HG02588 (cell line): ENCODE measurements around the gene KRT5.

Source experiments
- ATAC-seq: cut with Tn5 transposase; IDR thresholded peaks from one replicate; pipeline ENCODE4 v1.9.1; 2021; ENCODE audit warnings: mild to moderate bottlenecking, moderate library complexity; ENCODE audit not compliant: unreplicated experiment

KRT5 gene

DNA sequence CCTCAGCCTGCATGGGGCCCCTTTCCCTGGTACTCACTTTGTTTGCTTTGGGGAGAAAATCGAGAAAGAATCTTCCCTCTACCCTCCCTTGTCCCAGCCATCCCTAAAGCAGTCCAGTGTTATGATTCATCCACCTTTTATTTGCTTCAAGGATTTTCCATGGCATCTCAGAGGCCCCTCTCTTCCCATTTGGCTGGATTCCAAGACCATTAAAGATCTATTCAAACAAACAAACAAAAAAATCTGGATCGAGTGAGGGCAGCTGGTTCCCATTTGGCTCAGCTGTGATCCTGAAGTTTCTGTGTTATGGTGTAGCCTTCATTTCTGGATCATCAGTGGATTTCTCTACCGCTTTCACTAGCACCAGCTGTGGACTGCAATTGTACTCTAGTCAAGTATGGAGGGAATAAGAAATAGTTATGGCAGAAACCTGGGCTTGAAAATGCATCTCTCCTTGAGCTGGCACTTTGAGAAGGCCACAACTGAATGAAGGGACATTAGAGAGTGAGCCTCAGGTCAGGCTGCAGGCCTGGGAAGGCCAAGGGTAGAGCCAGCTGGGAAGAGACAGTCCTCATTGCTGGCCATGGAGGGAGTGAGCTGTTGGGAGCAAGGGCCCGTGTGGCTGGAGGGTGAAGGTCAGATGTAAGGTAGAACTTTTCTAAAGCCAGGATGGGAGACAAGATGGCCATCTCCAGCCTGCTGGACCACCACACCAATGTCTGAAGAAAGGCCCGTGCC, 19.1 kb upstream of the KRT5 start:
- ATAC-seq: no peak

DNA sequence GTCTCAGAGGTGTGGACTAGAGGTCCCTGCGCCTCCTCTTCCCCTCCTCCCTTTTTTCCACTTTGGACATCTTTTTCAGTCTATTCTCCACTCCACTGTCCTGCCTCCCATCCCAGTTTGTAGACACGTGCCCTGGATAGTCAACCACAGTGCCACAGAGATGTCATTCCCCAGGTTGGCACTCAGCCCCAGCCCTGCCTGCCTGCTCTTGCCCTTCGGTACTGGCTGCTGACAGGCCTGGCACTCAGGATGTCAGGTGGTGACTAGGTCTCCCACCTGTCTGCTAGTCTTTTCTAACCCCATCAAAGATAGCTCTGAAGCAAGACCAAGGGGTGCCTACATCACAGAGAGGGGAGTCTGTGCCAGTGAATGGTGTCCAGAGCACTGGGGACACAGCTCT, 16.9 kb upstream of the KRT5 start:
- ATAC-seq: no peak

DNA sequence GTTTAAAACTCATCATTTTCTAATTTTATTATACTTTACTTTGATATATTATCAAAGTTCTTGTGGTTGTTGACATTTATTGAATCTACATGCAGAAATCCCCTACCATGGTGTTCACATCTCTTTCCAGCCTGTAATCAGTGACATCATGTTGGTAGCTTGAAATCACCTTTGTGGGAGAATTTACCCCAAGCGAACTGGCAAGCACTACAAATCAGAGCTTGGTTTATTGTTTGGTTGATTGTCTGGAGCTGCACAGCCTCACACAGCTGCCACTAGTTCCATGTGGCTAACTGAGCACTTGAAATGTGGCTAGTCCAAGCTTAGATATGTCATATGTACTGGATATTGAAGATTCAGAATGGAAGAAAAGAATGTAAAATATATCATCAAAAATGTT, 15.4 kb upstream of the KRT5 start:
- ATAC-seq: no peak

DNA sequence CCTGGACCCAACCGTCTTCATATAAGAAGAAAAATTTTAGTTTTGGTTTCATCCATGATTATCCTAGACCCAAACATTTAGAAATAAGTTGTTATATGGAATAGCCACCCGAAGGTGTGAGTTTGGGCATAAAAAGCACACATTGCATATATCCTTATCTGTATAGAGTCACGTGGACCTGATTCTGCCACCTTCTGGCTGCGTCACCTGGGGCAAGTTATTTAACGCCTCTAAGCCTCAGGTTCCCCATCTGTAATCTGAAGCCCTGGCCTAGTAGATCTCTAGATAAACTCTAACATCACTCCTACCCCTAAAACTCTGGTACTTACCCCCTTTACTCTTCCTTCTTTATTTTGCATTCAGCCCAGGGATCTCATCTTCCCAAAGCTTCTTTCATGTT, 14.3 kb upstream of the KRT5 start:
- no peak for ATAC-seq

DNA sequence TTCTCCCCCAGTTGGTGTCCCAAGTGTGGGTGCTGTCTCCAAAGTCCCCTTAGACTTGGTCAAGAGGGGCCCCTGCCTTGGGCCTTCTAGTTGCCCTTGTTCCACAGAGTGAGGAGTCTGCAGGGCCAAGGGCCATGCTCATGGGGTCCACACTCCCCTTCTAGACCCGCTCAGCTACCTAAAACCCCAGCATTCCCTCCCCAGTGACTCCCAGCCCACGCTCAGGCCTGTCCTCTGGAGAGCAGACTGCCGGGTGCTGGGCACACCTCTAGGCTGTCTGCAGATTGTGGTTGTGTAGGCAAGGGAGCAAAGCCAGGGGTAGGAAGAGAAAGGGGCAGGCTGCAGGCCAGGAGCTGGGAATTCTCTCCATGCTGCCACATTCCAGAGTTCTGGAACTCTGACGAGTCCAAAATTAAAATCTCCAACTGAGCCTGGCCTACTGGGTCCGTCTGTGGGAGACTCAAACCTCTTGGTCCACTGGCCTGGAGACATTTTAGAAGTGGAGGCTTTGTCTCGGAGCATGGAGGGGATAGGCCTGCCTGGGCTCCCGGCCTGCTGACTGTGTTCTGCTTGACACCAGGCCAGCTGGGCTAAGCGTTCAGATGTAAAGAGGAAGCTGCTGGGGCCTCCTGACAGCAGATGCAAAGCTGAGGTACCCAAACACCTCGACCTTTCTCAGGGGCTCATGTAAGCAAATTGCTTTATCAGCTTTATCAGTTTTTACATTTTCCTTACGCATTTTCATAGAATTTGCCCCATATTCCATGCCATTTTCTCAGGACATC, 13.7 kb upstream of the KRT5 start:
- no peak for ATAC-seq

DNA sequence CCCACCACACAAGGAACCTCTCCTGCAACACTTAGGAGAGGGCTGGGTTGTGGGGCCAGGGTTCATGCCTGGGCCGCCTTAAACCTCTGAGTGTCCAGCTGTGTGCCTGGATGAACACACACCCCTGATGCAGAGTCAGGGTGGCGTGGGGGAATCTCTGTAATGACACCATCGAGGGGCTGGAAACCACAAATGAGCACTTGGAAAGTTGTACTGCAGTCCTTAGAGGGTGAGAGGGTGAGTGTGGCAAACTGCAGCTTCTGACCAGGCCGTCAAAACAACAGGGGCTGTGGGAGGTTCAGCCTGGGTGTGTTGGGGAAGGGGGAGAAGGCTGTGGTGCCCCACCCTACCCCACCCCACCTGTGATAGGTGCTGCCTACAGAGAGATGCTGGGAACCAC, 12.4 kb upstream of the KRT5 start:
- ATAC-seq: no peak

DNA sequence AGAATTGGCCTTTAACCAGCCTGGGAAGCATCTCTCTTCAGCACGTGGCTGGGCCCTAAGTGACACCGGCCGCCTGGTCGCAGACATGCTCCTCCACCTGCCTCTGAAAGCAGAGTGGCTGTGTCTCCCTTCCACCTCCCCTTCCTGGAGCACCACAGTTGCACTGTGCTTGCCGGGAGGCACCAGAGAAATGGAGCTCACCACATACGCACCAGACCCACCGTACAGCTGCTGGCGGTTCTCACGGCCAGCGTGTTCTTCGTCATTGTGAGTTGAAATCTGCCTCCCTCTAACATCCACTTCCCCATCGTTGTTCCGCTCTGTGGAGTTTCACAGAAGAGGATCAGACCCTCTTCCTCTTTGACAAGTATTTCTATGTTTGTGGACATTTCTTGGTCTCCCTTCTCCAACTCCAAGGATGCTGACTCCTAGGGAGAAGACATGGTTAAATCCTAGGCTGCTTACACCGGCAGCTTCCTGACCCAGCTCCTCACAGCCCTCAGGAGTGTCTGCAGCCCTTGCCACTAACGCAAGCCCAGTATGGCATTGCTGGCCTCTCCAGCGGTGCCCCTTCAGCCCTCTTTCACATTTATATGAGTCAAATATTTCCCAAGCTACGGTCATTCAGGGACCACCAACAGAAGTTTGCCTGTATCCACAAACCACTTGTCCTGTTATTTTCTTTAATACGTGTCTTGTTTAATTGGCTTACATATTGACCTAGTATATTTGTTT, 11.5 kb upstream of the KRT5 start:
- no peak for ATAC-seq

DNA sequence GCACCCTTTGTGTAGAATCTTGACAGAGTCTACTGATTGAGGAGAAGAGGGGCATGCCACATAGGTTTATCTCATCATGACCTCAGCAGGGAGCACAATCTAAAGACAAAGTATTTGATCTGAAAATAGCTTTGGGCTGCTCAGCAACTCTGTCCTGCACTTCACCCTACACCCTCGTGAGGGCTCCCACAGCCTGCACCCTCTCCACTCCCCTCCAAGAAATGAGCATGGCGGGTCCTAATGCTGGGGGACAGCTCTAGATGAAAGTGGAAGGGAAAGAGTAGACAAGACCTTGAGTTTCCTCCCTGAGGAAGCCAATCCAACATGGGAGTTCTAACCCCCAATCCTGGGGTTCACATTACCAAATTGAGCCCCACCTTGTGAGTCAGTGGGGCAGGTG, 10.7 kb upstream of the KRT5 start:
- no peak for ATAC-seq

DNA sequence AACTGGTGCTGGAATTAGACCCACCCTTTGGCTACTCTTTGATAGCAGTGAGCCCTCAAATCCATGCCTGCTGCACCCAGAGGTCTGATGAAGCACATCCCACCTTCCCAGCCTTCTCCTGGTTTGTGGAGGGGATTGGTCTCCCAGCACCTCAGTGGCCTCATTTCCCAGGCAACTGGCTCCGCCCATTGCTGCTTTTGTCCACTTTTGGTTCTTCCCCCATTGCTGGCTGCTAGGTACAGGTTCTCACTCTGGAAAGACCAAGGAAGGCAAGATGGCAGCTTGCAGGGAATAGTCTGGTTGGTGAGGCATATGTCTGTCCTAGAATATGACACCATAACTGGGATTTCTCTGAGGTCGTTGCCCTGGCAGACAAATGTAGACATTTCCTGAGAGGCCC, 10.2 kb upstream of the KRT5 start:
- no peak for ATAC-seq

DNA sequence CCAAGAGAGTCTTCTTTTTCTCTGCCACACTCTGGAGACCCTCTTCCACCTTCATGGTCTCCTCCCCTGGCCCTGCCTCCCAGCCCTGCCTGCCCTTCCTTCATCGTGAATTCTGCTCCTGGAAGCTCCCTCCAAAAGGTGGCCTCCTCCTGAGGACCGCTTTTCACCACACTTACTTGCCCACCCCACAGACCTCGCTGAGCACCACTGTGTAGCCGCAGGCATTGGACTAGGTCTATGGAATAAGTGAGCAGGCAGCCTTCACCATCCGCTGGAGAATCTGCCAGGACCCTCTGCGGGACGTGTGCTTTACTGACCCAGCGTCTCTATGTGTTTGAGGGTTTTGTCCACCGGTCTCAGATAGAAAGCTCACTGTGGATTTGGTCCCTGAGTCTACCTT, 9.7 kb upstream of the KRT5 start:
- ATAC-seq: no peak

DNA sequence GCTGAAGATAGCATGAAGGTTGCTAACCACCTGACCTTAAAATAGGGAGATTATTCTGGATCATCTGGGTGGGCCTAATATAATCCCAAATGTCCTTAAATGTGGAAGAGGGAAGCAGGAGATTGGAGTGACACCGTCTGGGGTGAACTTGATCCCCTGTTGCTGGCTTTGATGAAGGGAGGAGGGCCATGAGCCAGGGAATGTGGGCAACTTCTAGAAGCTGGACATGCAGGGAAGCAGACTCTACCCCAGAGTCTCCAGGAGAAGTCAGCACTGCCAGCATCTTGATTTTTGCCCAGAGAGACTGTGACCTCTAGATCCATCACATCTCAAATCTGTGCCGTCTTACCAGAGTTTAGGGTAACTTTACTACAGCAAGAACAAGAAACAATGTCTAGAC, 9.2 kb upstream of the KRT5 start:
- no peak for ATAC-seq

DNA sequence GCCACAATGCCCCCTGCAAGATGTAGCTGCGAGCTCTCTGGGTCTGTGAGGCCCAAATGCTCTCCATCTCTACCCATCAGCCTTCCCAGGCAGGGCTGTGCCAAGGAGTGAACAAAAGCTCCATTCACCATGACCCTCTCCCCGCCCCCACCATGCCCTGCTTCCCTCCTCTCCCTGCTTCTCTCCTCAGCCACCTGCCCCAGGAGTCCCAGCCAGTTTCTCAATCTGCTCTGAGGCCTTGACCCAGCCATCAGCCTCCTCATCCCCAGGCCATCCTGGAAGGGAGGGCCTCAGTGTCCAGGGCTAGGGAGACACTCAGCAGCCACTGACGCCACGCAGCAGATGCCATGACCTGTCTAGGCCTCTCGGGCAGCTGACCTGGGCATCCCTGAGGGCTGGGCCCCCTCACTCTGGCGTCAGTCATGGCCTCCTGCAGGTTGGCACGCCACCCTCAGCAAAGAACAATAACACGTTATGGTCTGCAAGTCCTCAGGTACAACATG, 8.5 kb upstream of the KRT5 start:
- no peak for ATAC-seq

DNA sequence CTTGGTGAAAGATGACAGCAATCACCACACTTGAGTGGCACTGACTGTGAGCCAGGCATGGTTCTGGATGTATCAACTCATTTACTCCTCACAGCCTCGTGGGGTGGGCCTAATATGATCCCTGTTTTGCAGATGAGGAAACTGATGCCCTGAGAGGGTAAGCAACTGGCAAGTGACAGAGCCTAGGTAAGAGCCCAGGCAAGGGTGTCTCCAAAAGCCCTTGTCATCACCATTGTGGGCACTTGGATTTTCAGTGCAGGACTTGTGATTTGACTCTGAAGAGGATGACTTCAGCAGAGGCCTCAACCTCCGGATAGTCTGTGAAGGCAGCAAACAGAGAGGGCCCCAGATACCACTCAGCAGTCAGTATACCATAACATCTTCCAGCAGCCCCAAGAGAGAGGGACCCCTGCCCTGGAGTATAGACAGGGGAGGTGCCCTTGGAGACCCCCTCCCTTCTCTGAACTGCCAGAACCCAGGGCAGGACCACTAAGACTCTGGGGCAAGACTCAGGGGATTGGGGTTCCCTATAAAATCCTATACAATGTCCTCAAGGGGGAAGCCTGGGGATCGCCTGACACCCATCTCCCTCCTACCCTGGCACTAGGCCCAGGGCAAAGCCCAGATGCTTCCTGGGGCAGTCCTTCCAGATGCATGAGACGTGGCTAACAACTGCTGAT, 7.1 kb upstream of the KRT5 start:
- no peak for ATAC-seq

DNA sequence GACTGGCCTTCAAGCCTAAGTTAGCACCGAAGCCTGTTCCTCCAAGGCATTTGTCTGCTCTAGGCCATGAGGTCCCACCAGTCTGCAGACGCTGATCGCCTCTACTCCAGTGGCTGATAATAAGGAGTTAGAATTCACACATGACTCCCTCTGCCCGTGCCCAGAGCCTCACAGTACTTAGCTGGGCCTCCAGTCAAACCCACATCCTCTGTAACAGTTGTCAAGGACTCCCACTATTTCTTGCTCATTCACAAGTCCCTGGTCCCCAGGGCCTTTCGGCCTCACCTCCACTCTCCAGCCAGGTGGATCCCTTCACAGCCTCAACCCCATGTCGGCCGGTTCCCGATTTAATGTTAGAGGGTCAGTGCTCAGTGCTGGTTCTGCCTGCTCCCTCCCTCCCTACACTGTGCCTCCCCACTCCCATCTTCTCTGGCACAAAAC, 6.3 kb upstream of the KRT5 start:
- no peak for ATAC-seq

DNA sequence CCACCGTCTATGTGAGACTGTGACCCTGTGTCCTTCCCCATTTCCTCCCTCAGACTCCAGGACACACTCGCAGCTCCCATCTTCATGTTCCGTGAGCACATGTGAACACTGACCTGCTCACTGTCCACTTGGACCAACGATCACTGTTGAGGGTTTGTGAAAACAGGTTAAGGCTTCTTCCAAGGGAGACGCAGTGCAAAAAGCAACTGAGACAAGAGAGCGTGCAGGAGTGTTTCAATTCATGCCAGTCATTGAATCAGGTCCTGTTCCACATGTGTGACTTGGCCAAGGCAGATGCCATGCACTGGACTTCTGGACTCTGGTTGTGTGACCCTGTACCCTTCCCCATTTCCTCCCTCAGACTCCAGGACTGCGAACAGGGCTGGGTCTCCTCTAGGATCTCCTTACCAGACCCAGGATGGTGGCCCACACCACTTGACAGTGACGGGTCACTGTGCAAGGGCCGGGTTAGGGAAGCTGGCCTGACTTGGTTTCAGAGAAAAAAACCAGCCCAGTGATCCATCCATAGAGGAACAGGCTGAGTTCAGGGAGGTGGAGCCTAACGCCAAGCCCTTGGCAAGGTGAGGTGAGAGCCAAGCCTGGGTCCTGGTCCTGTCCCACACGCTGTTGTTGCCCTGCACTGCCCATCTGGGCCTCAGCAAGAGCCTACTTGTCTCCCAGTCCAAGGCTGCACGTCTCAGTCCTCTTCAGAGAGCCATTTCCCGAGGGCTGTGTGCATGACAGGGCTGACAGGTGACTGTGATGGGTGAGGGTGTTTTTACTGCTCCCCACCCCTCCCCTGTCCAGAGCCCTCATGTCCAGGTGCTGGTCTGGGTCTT, 5.7 kb upstream of the KRT5 start:
- no peak for ATAC-seq

DNA sequence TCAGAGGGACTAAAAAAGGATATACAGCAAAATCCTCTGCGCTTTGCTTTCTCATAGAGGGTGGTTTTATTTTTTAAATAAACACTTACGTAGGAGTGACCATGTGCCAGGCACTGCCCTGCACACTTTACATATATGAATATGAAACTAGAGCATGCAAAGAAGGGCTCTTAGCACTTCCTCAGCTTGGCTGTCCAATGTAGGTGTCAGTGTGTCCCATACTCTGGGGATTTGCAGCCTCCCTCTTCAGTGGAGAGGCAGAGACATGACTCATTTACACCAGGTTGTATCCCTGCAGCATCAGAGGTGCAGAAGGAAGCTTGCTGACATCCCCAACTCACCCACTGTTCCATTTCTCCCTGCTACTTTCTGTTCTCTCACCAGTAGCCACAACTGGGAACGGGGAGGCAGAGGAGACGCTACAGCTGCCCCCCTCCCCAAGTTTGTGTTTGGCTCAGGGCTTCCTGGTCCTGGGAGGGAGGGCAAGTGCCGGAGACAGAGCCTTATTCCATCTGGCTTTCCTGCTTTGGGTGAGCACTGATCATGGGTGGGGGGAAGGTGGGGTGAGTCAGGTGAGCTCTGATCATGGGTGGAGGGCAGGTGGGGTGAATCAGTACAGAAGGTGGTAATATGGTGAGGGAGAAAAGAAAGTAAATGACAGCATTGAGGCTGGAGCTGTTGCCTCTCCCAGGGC, 4.9 kb upstream of the KRT5 start:
- no peak for ATAC-seq

DNA sequence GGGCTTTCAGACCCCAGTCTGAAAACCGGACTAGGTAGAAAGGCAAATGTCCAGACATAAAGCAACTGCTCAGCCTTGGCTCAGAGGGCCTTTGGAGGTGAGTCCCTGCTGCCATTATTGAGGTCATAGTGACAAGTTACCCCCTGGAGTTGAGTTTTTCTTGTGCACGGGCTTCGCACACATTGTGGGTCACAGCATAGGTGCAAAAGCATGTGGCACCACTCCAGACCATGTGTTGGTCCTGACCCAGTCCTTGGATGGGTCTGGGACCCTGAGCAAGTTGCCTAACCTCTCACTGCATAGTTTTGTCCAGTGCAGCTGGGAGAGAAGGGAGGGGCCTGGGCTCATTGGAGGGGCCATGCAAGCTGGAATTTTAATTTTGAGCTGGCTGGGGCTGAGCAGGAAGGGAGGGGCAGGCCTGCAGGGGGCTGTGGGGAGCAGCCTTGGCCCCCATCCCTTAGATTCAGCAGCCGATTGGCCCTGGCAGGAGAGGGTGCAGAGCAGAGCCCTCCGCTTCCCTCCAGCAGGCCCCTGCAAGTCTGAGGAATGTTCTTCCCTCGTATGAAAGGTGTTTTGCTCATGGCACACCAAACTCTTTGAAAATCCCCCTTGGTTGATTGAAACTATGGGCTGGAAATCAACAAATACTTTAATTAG, 4.2 kb upstream of the KRT5 start:
- no peak for ATAC-seq

DNA sequence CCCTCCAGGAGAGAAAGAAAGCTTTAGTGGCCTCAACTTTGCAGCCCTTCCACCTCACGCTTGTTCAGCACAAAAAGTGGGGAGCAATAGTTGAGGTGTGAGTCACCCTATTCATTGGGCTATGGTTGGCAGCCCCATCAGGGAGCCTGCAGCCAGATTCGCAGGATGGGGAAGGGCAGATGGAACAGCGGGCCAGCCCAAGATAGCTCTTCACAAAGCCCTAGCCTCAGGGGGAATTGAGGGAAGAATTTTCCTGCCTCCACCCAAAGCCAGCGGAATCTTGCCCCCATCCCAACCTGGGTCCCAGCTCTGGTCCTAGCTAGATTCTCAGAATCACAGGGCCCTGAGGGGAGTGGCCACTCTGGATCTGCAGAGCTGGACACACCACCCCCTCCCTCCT, 3.6 kb upstream of the KRT5 start:
- no peak for ATAC-seq

DNA sequence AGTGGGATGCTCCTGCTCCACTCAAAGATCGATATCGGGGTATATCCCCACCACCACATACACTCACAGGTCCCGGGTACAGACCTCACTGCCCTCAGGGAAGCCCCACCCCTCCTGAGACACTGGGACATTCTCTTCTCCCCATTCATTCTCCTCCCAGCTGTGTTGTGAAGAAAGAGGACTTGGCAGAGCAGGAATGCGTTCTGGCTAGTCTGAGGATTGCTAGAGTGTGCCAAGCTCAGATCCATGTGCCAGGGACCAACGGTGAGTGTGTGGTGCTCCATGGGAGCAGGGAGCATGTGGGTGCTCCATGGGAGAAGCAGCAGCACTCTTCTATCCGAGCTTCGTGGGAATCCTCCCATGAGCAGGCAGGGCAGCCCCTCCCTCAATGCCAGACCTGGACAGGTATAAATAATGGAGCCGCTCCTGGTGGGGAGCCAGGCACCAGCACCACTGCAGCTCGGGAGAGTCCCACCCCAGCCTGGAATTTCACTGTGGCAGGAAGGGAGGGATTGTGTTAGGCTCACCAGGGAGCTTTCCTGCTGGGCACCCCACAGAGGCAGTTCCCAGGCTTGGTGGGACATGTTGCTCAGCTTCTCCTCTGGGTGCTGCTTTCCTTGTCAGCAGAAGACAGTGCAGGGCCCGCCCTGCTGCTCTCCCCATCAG, 2.3 kb upstream of the KRT5 start:
- ATAC-seq: no peak
